ENCODE data around the gene MAPK7.

The MAPK7 gene

DNA sequence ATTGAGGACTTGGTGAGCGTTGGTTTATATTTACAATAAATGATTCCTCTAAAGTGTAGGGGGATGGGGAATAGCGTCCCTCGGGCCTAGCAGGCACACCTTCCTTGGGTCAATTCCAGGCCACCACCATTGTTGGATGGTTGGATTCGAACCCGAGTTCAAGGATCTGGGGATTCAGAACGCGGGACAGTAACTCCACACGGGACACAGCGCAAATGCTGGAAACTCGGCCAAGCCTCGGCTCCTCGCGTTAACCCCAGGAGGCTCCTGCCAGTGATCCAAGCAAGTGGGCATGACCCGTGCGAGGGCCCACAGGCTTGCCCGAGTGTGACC lies 16.4 kb upstream of the MAPK7 start:
- Histone ChIP-seq H3K27ac (ENCODE audit: low read depth, low read length) (no peak overlapping the region), H3K9me3 (ENCODE audit: insufficient read depth, low read length) (no peaks in the 10 kb centered on the region), H3K9me2 (replicated peaks; ENCODE audit: insufficient read depth, low read length) (no peaks in the 10 kb centered on the region)

GRCh38 chr17:19362277-19363113 lies 15.8 kb upstream of the MAPK7 start, which contains the start of gene B9D1:
Gene B9D1, minus strand, starts transcription at chr17:19362723. Its CDS starts 154 bp downstream, at chr17:19362569.
- no peaks in the 10 kb centered on the region for H3K27me3 ChIP-seq (ENCODE audit: low read length)
- H3F3A ChIP-seq (ENCODE audit: insufficient read depth) = 0 out of 2 replicates have a peak, but pooled peaks cover 3% of the 10 kb centered on the region
- no peak within 1 kb of the TSS for H3K27ac ChIP-seq (ENCODE audit: low read depth, low read length)
- peak within 1 kb of the TSS; percentile 64 for H3K4me3 ChIP-seq (ENCODE audit: insufficient read depth, low read length, poor library complexity, severe bottlenecking)
- peak within 1 kb of the TSS; percentile 67 for H3K4me2 ChIP-seq (ENCODE audit: low read depth, low read length, poor library complexity, severe bottlenecking)
- H3K36me3 ChIP-seq (ENCODE audit: low read length) = no peaks in the 10 kb centered on the region
- H3K9ac ChIP-seq (ENCODE audit: low read length) = peak within 1 kb of the TSS; percentile 53
- H4K20me1 ChIP-seq (ENCODE audit: low read depth, low read length) = no peaks in the 10 kb centered on the region
- H3K9me2 ChIP-seq (replicated peaks; ENCODE audit: insufficient read depth, low read length) = no peaks in the 10 kb centered on the region
- peak within 1 kb of the TSS; percentile 95 for H2AFZ ChIP-seq (ENCODE audit: low read depth, low read length, severe bottlenecking)
- H3K79me2 ChIP-seq (ENCODE audit: insufficient read depth, low read length) = no peaks in the 10 kb centered on the region
- H3K9me3 ChIP-seq (ENCODE audit: insufficient read depth, low read length) = no peaks in the 10 kb centered on the region
- TF ChIP-seq CTCF (IDR thresholded peaks at IDR 0.05; ENCODE audit: insufficient read depth, low read length, poor library complexity, severe bottlenecking) (peak; percentile 76), EZH2phosphoT487 (conservative IDR thresholded peaks at IDR 0.05; ENCODE audit: low read length) (no peak)

More for the DNA sequence above, 16.4 kb upstream of the MAPK7 start:
- Histone ChIP-seq H4K20me1 (ENCODE audit: low read depth, low read length) (no peaks in the 10 kb centered on the region), H3K9ac (ENCODE audit: low read length) (peak overlapping the region; percentile 53), H3K79me2 (ENCODE audit: insufficient read depth, low read length) (no peaks in the 10 kb centered on the region), H3K27me3 (ENCODE audit: low read length) (no peaks in the 10 kb centered on the region), H3K4me2 (ENCODE audit: low read depth, low read length, poor library complexity, severe bottlenecking) (peak overlapping the region; percentile 67), H2AFZ (ENCODE audit: low read depth, low read length, severe bottlenecking) (peak overlapping the region; percentile 95), H3K36me3 (ENCODE audit: low read length) (no peaks in the 10 kb centered on the region), H3F3A (ENCODE audit: insufficient read depth) (0 out of 2 replicates have a peak, but pooled peaks cover 3% of the 10 kb centered on the region), H3K4me3 (ENCODE audit: insufficient read depth, low read length, poor library complexity, severe bottlenecking) (peak overlapping the region; percentile 64)
- TF ChIP-seq EZH2phosphoT487 (conservative IDR thresholded peaks at IDR 0.05; ENCODE audit: low read length) = no peak
- no peak for TF ChIP-seq CTCF (IDR thresholded peaks at IDR 0.05; ENCODE audit: insufficient read depth, low read length, poor library complexity, severe bottlenecking)

GRCh38 chr17:19363114-19363438 lies 15.2 kb upstream of the MAPK7 start:
- Histone ChIP-seq H4K20me1 (ENCODE audit: low read depth, low read length) (no peaks in the 10 kb centered on the region), H3F3A (ENCODE audit: insufficient read depth) (0 out of 2 replicates have a peak, but pooled peaks cover 3% of the 10 kb centered on the region), H2AFZ (ENCODE audit: low read depth, low read length, severe bottlenecking) (peak overlapping the region; percentile 95), H3K27me3 (ENCODE audit: low read length) (no peaks in the 10 kb centered on the region), H3K79me2 (ENCODE audit: insufficient read depth, low read length) (no peaks in the 10 kb centered on the region), H3K4me2 (ENCODE audit: low read depth, low read length, poor library complexity, severe bottlenecking) (peak overlapping the region; percentile 67), H3K4me3 (ENCODE audit: insufficient read depth, low read length, poor library complexity, severe bottlenecking) (peak overlapping the region; percentile 64), H3K9me2 (replicated peaks; ENCODE audit: insufficient read depth, low read length) (no peaks in the 10 kb centered on the region), H3K36me3 (ENCODE audit: low read length) (no peaks in the 10 kb centered on the region), H3K9ac (ENCODE audit: low read length) (peak overlapping the region; percentile 53; the same call in 1 of the 2 replicates), H3K27ac (ENCODE audit: low read depth, low read length) (no peak overlapping the region), H3K9me3 (ENCODE audit: insufficient read depth, low read length) (no peaks in the 10 kb centered on the region)
- TF ChIP-seq CTCF (IDR thresholded peaks at IDR 0.05; ENCODE audit: insufficient read depth, low read length, poor library complexity, severe bottlenecking) (peak; percentile 13), EZH2phosphoT487 (conservative IDR thresholded peaks at IDR 0.05; ENCODE audit: low read length) (no peak)

All from SU-DHL-6 (cell line).